BE2C (cell line): ENCODE results near the gene INSYN2B. TPM values are rescaled to one million over a fixed set of nuclear protein-coding genes. Genes with fewer than 3 reads are reported as not detected.

Experiments used
- DNase-seq: peaks from one replicate; pipeline ENCODE4 v3.0.0-alpha.2; 2020
- H3K27me3 ChIP-seq: fragments of 250-450 bp; sonication (Bioruptor Pico); 2 replicates; pipeline ENCODE4 v1.5.1; 2020; ENCODE audit warnings: mild to moderate bottlenecking
- H3K36me3 ChIP-seq: fragments of 250-450 bp; sonication (Bioruptor Pico); 2 replicates; pipeline ENCODE4 v1.5.1; 2020; ENCODE audit warnings: mild to moderate bottlenecking
- H3K4me1 ChIP-seq: fragments of 250-450 bp; sonication (Bioruptor Pico); 2 replicates; pipeline ENCODE4 v1.5.1; 2020
- H3K4me3 ChIP-seq: 2 replicates; pipeline ENCODE4 v1.5.1; 2011; ENCODE audit warnings: low read depth, low read length
- H3K9me3 ChIP-seq: fragments of 250-450 bp; sonication (Bioruptor Pico); 2 replicates; pipeline ENCODE4 v1.5.1; 2020
- CTCF ChIP-seq: IDR thresholded peaks from 2 replicates; pipeline ENCODE4 v1.5.1; 2012; ENCODE audit warnings: mild to moderate bottlenecking, low read depth, low read length
- polyA plus RNA-seq: library from polyadenylated mRNA; unstranded; fragments of >200 nt; gene quantifications from one replicate; pipeline ENCODE4 v1.2.1, GENCODE V29; 2012; ENCODE audit warnings: low read depth, missing spikeins; ENCODE audit not compliant: insufficient read length, insufficient read depth

The INSYN2B gene
- 2.3 TPM for polyA plus RNA-seq

GRCh38 chr5:169980418-169981053, at the start of gene INSYN2B:
Gene INSYN2B (minus strand): TSS chr5:169980495. CDS start chr5:169883898, 96,597 bp downstream.
- Histone ChIP-seq H3K27me3 (peaks cover 7% of the 10 kb centered on the region), H3K36me3 (no peaks in the 10 kb centered on the region), H3K9me3 (no peaks in the 10 kb centered on the region), H3K4me3 (peak within 1 kb of the TSS; percentile 45), H3K4me1 (no peaks in the 10 kb centered on the region)
- peak; percentile 77 for DNase-seq
- peak; percentile 76 for TF ChIP-seq CTCF

DNA sequence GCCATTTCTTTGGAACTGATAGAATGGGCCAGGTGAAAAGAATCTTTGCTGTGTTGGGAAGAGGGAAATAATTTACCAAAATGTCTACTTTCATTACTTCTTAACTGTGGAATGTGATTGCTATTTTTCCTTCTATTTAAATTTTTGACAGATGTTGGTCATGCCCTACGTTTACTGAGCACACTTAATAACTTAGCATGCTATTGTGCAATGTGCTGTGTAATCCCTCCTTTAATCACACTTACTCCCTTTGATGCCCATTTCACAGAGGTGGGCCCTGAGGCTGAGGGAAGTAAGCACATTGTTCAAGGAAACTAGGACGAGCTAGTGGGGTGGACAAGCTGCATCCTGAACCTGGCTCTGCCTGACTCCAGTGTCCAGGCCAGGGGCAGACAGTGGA, 47.8 kb upstream of the INSYN2B start:
- H3K36me3 ChIP-seq: no peaks in the 10 kb centered on the region

DNA sequence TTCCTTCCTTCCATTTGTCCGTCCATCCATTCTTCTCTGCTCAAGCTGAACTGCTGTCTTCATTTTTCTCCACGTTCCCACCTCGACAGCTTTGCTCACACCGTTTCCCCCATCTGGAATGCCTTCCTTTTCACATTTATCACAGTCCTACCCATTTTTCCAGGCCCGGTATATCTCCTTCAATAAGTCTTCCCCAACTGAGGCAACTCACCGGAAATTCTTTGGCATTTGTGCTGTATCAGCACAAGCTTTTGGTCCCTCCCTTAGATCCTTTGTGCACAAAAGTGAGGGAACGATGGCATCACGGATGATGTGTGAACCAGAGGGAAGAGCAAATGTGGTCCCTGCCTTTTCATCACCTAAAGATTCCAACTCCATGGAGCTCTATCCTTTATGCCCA, 45.6 kb upstream of the INSYN2B start:
- Histone ChIP-seq H3K36me3 (no peaks in the 10 kb centered on the region), H3K4me1 (no peaks in the 10 kb centered on the region), H3K4me3 (no peak overlapping the region), H3K27me3 (0 out of 2 replicates have a peak, but pooled peaks cover 4% of the 10 kb centered on the region), H3K9me3 (no peaks in the 10 kb centered on the region)
- no peak for DNase-seq
- no peak for TF ChIP-seq CTCF

More for the DNA sequence above, 47.8 kb upstream of the INSYN2B start:
- Histone ChIP-seq H3K27me3 (no peaks in the 10 kb centered on the region), H3K9me3 (no peaks in the 10 kb centered on the region), H3K4me1 (no peaks in the 10 kb centered on the region), H3K4me3 (no peak overlapping the region)
- TF ChIP-seq CTCF: no peak
- DNase-seq: no peak

GRCh38 chr5:170021506-170021905, 41.2 kb upstream of the INSYN2B start:
- peaks cover 16% of the 10 kb centered on the region for H3K27me3 ChIP-seq
- no peaks in the 10 kb centered on the region for H3K36me3 ChIP-seq
- no peak for TF ChIP-seq CTCF
- no peaks in the 10 kb centered on the region for H3K9me3 ChIP-seq
- no peak overlapping the region for H3K4me3 ChIP-seq
- DNase-seq: no peak
- H3K4me1 ChIP-seq: no peaks in the 10 kb centered on the region

DNA sequence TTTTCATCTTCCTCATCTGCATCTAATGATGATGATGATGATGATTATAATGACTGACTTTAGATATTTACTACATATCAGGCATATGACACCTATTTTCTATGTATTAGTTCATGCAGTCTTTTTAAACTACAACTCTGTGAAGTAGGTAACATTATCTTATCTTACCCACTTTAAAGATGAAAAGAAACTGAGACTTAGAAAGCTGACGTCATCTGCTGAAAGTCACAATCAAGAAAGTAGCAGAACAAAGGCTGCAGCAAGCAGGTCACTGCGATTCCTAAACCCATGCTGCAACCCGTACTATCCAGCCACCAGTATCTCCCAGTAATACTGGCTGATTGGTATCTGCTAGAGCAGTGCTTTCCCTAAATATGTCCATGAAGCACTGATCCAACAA, 40.1 kb upstream of the INSYN2B start:
- no peak for DNase-seq
- Histone ChIP-seq H3K36me3 (no peaks in the 10 kb centered on the region), H3K4me3 (no peak overlapping the region), H3K27me3 (peaks cover 16% of the 10 kb centered on the region), H3K4me1 (no peaks in the 10 kb centered on the region), H3K9me3 (no peaks in the 10 kb centered on the region)
- TF ChIP-seq CTCF: no peak

- H3K9me3 ChIP-seq: no peaks in the 10 kb centered on the region
- no peak for TF ChIP-seq CTCF
- no peak overlapping the region for H3K4me3 ChIP-seq
- no peaks in the 10 kb centered on the region for H3K4me1 ChIP-seq
- H3K36me3 ChIP-seq: no peaks in the 10 kb centered on the region
- H3K27me3 ChIP-seq: no peaks in the 10 kb centered on the region
- no peak for DNase-seq
Observed at GRCh38 chr5:170012622-170013021, 32.3 kb upstream of the INSYN2B start.
